ENCODE data around the gene STRIP2.
"Not testable (repeated sequence)": the region's sequence is repeated elsewhere in the genome, so short reads cannot be mapped to it uniquely, and the experiment has no call there.

The STRIP2 gene

GRCh38 chr7:129456421-129456820 is 22.2 kb downstream of the STRIP2 start:
- DNase-seq, result no peak

DNA sequence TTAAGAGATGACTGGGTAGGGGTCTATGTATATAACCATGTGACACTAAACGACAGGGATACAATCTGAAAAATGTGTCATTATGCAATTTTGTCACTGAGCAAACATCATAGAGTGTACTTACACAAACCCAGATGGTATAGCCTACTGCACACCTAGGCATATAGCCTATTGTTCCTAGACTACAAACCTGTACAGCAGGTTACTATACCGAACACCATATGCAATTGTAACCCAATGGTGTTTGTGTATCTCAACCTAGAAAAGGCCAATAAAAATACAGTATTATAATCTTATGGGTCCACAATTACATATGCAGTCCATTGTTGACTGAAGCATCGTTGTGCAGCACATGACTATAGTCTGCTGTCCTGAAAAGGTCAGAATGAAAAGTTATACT is 22.9 kb downstream of the STRIP2 start:
- no peak for DNase-seq

GRCh38 chr7:129458171-129458570 is 23.9 kb downstream of the STRIP2 start:
- no peak for DNase-seq

GRCh38 chr7:129461809-129462208 is 27.6 kb downstream of the STRIP2 start:
- DNase-seq, result no peak

GRCh38 chr7:129462420-129462819 is 28.2 kb downstream of the STRIP2 start:
- no peak for DNase-seq

- DNase-seq, result no peak
These were observed 30.0 kb downstream of the STRIP2 start for GRCh38 chr7:129464194-129464593.

- DNase-seq, result no peak
These were observed 30.8 kb downstream of the STRIP2 start for GRCh38 chr7:129465080-129465479.

DNA sequence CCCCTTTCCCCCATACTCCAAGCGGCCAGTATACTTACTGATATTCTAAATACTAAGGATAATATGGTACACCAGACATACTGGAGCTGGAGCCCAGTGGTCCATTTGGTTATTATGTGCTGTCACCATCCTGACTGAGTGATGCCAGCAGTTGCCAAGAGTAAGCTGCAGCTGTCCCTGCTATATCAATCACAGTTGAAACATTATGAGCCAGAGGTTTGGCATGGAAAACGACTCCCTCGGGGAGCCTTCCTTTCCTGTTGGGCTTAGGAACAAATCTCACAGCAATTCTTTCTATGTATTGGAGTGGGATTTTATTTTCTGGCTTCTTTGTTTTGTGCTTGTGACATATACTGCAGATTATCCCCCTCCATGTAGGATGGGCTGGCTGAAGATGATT is 32.6 kb downstream of the STRIP2 start:
- DNase-seq, result no peak

DNA sequence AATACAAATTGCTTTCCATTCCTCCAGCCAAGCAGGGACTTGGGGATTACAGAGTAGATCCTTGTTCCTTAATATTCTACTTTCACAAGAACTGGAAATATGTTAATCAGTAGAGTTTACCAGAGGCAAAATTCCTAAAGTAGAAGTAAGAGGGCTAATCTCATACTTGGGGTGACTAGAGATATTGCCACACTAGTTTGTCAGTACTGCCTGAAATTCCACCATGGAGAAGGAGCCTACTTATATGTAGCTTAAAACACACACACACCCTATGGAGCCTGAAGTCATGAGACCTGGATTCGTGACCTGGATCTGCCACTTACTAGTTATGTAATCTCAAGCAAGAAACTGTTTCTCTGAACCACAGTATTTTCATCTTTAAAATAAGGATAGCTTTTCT is 33.9 kb downstream of the STRIP2 start:
- no peak for DNase-seq

DNA sequence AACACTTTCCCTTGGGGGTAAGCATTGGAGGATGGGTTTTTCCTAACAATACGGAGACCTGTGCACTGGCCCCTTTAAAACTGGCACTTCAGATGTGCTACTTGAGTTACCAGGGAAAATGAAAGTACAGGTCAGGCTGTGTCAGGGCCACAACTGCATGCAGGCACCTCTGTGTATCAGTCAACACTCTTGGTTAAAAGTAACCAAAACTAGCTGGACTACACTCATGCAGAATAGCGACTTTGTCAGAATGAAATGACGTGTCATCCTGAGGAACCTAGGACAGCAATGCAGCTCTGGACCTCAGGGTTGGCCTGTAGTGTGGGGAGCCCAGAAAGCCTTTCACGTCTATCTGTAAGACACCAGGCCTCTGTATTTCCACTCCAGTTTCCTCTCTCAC is 34.3 kb downstream of the STRIP2 start:
- no peak for DNase-seq

- DNase-seq, result no peak
These were observed 35.7 kb downstream of the STRIP2 start for GRCh38 chr7:129469930-129470329.

DNA sequence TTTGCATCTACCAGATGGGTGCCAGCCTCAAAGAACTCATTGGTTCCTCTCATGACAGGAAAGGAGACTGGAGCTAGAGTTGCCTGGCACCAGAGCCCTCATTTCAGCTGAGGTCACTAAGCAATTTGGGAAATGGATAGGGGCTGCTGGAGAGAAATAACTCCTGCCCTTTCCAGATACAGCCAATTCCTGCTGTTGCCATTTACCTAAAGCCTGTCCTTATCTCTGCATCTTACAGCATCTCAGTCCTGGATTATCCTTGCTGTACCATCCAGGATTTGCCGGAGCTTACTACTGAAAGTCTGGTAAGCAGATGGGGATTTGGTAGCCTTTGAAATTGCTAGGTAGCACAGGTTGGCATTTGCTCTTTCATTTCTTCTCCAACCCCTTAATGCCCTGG is 36.2 kb downstream of the STRIP2 start:
- DNase-seq, result no peak

DNA sequence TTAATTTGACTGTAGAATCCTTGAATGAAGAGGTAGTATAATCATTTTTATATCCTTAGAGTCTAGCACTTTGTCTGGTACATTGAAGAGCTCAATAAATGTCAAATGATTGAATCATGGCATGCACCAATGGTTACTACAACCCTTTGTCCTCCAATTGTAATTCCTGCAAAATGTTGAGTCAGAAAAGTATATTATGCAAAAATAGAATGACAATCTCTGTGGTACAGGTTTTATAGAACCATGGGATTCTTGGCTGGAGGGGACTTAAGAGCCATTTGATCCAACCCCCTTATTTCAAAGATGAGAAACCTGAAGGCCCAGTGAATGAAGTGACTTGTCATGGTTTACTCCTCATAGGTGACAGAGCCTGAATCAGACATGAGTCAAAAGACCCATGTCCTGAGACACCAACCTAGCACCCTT is 37.2 kb downstream of the STRIP2 start:
- no peak for DNase-seq

- not testable (repeated sequence) for DNase-seq
These were observed 41.7 kb downstream of the STRIP2 start for GRCh38 chr7:129475931-129476330.

GRCh38 chr7:129476398-129476797 is 42.2 kb downstream of the STRIP2 start:
- DNase-seq, result not testable (repeated sequence)

GRCh38 chr7:129479831-129480230 is 45.6 kb downstream of the STRIP2 start:
- no peak for DNase-seq

- DNase-seq, result no peak
These were observed 46.6 kb downstream of the STRIP2 start for GRCh38 chr7:129480674-129481363.

DNA sequence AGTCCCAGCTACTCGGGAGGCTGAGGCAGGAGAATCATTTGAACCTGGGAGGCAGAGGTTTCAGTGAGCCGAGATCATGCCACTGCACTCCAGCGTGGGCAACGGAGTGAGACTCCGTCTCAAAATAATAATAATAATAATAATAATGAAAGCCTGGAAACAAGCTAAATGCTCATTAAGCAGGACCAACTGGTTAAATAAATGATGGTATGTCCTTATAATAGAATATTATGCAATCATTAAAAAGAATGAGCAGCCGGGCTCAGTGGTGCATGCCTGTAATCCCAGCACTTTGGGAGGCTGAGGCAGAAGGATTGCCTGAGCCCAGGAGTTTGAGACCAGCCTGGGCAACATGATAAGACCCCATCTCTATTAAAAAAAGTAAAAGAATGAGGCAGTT is 47.1 kb downstream of the STRIP2 start:
- not testable (repeated sequence) for DNase-seq

- no peak for DNase-seq
These were observed 48.5 kb downstream of the STRIP2 start for GRCh38 chr7:129482781-129483180.

GRCh38 chr7:129489491-129489890 is 55.3 kb downstream of the STRIP2 start:
- no peak for DNase-seq

- DNase-seq, result no peak
These were observed 58.2 kb downstream of the STRIP2 start for GRCh38 chr7:129492391-129492790.

GRCh38 chr7:129493555-129493954 is 59.3 kb downstream of the STRIP2 start:
- DNase-seq, result peak in 1 of 2 donors; percentile 35

DNA sequence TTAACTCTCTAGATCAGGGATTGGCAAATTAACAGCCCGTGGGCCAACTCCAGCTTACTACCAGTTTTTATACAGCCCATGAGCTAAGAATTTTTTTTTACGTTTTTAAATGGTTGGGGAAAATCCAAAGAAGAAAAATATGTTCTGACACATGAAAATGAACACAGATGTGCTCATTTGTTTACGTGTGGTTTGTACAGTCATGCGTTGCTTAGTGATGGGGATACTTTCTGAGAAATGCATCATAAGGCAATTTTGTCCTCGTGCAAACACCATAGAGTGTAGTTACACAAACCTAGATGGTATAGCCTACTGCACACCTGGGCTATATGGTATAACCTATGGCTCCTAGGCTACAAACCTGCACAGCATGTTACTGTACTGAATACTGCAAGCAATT is 59.8 kb downstream of the STRIP2 start:
- no peak for DNase-seq

- DNase-seq, result no peak
These were observed 61.8 kb downstream of the STRIP2 start for GRCh38 chr7:129495987-129496386.

DNA sequence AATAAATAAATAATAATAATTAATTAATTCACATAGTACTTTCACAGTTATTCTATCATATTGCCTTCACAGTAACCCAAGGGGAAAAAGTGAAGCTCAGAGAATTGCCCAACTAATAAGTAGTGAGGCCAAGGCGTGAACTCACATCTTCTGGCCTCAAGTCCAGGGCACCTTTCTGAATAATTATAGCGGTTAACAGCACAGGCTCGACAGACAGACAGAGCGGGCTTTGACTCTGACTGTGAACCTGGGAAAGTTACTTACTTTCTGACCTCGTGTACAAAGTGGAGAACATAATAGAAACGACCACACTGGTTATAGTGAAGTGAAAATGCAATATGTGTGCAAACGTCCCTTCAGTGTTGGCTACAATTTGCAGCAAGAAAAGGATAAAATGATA is 62.4 kb downstream of the STRIP2 start:
- no peak for DNase-seq

Data from hippocampal formation (tissue), 2 donors.